NCI-H2107 (cell line): Measurements from ENCODE around the gene SEC14L6.

Experiments used
- DNase-seq: peaks from one replicate; lab custom pipeline; 2025; lab: John Stamatoyannopoulos, UW

Gene SEC14L6

GRCh38 chr22:30495041-30495784 is 51.3 kb downstream of the SEC14L6 start:
- no peak for DNase-seq

GRCh38 chr22:30492144-30492543 is 54.4 kb downstream of the SEC14L6 start:
- no peak for DNase-seq

GRCh38 chr22:30491381-30491780 is 55.2 kb downstream of the SEC14L6 start:
- no peak for DNase-seq

GRCh38 chr22:30490399-30490798 is 56.1 kb downstream of the SEC14L6 start:
- DNase-seq, result no peak

GRCh38 chr22:30488121-30488520 is 58.4 kb downstream of the SEC14L6 start:
- no peak for DNase-seq

GRCh38 chr22:30486661-30487115 is 59.9 kb downstream of the SEC14L6 start:
- DNase-seq, result no peak

GRCh38 chr22:30486118-30486517 is 60.4 kb downstream of the SEC14L6 start:
- no peak for DNase-seq

GRCh38 chr22:30485362-30485988 is 61.1 kb downstream of the SEC14L6 start:
- DNase-seq, result no peak

- DNase-seq, result no peak
Measured at GRCh38 chr22:30483169-30483568, 63.4 kb downstream of the SEC14L6 start.

- DNase-seq, result no peak
Measured at GRCh38 chr22:30481711-30482110, 64.8 kb downstream of the SEC14L6 start.

- no peak for DNase-seq
Measured at GRCh38 chr22:30479981-30480380, 66.6 kb downstream of the SEC14L6 start.

- peak; percentile 34 for DNase-seq
Measured at GRCh38 chr22:30474683-30475424, 71.7 kb downstream of the SEC14L6 start.

GRCh38 chr22:30474121-30474520 is 72.4 kb downstream of the SEC14L6 start:
- DNase-seq, result no peak

GRCh38 chr22:30472994-30473720 is 73.4 kb downstream of the SEC14L6 start:
- no peak for DNase-seq
